ENCODE data around the gene GSTA3. TPM values are rescaled to one million over a fixed set of nuclear protein-coding genes. Genes with fewer than 3 reads are reported as not detected.

The GSTA3 gene
- total and polyA plus RNA-seq, 2 of the 4 experiments (the other 2 are of a cell fraction): not detected

DNA sequence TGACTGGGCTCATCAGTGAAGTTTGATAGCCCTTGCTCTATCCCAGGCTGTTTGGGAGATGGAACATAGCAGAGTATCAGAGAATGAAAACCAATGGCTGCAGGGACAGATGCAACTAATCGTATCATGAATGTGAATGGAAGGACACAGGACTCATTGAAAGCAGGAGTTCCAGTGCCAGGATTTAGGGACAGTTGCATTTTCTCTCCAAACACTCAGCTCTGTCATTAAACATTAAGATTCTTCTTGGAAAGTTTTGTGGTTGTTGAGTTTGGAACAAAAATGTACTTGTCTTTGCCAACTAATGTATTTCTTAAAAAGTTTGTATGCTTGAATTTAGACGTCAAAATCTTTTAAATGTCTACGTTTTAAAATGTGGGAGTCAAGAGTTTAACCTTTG lies 37.9 kb downstream of the GSTA3 start:
- Histone ChIP-seq H3K27me3 (ENCODE audit: control insufficient read depth, insufficient read depth, low read length) (no peaks in the 10 kb centered on the region), H3K56ac (ENCODE audit: extremely low read depth, insufficient read depth, low read length) (no peak overlapping the region), H3K4me1 (ENCODE audit: control insufficient read depth, insufficient read depth, low read length) (peaks cover 15% of the 10 kb centered on the region), H3K9ac (ENCODE audit: low read depth, low read length) (no peak overlapping the region), H3K14ac (replicated peaks; ENCODE audit: low read depth, low read length) (no peak overlapping the region), H4K91ac (ENCODE audit: insufficient read depth, low read depth, low read length) (no peak overlapping the region), H3K4me2 (ENCODE audit: low read depth, low read length) (peak overlapping the region; percentile 27; the same call in 1 of the 2 replicates), H4K5ac (ENCODE audit: low read depth, low read length) (no peak overlapping the region), H2AFZ (replicated peaks; ENCODE audit: low read length, poor library complexity) (no peak overlapping the region), H4K20me1 (ENCODE audit: insufficient read depth, low read length) (no peaks in the 10 kb centered on the region), H3K18ac (ENCODE audit: low read depth, low read length) (no peak overlapping the region; the same call in 1 of the 2 replicates), H3K4me3 (ENCODE audit: insufficient read depth, low read depth, low read length) (no peak overlapping the region), H3K79me1 (ENCODE audit: low read depth in 1 of 2, low read length in 2 of 2) (no peaks in the 10 kb centered on the region), H2AK5ac (ENCODE audit: low read depth, low read length) (no peak overlapping the region), H2BK5ac (ENCODE audit: low read depth, low read length, poor library complexity, severe bottlenecking) (no peak overlapping the region), H2AK9ac (replicated peaks; ENCODE audit: low read depth, low read length, poor library complexity) (no peak overlapping the region), H2BK120ac (ENCODE audit: low read depth, low read length) (peak overlapping the region; percentile 3; the same call in 1 of the 2 replicates), H3K23ac (ENCODE audit: low read depth, low read length) (no peak overlapping the region), H2BK20ac (ENCODE audit: low read depth, low read length) (no peak overlapping the region), H4K8ac (ENCODE audit: low read depth in 2 of 2, low read length in 2 of 2) (no peak overlapping the region), H3K9me3 (ENCODE audit: control insufficient read depth, insufficient read depth, low read length) (no peaks in the 10 kb centered on the region), H3K9me1 (ENCODE audit: insufficient read depth, low read length) (peaks cover 5% of the 10 kb centered on the region), H3K27ac (ENCODE audit: insufficient read depth, low read length) (no peak overlapping the region; the same call in 1 of the 2 replicates), H3K36me3 (ENCODE audit: control insufficient read depth, insufficient read depth, low read length) (no peaks in the 10 kb centered on the region), H2BK15ac (ENCODE audit: low read depth, low read length) (no peak overlapping the region), H3K4ac (ENCODE audit: low read depth, low read length) (no peak overlapping the region)
- TF ChIP-seq BHLHE40 (IDR thresholded peaks at IDR 0.05; ENCODE audit: low read depth, low read length) (no peak), RAD21 (IDR thresholded peaks at IDR 0.05; ENCODE audit: low read length) (no peak), SMC3 (IDR thresholded peaks at IDR 0.05; ENCODE audit: low read depth, low read length) (no peak), CEBPB (IDR thresholded peaks at IDR 0.05; ENCODE audit: low read depth, low read length) (no peak), NFE2L2 (IDR thresholded peaks at IDR 0.05; ENCODE audit: low read depth, low read length) (no peak), CHD1 (IDR thresholded peaks at IDR 0.05; ENCODE audit: low read depth, low read length) (no peak), RFX5 (IDR thresholded peaks at IDR 0.05; ENCODE audit: low read depth, low read length) (no peak), RCOR1 (IDR thresholded peaks at IDR 0.05; ENCODE audit: insufficient replicate concordance, low read length) (no peak), FOS (IDR thresholded peaks at IDR 0.05; ENCODE audit: low read depth, low read length) (no peak), MAZ (IDR thresholded peaks at IDR 0.05; ENCODE audit: borderline replicate concordance, low read depth, low read length) (no peak), MXI1 (IDR thresholded peaks at IDR 0.05; ENCODE audit: borderline replicate concordance, low read depth, low read length) (no peak)
- TF ChIP-seq, protein P1, sequence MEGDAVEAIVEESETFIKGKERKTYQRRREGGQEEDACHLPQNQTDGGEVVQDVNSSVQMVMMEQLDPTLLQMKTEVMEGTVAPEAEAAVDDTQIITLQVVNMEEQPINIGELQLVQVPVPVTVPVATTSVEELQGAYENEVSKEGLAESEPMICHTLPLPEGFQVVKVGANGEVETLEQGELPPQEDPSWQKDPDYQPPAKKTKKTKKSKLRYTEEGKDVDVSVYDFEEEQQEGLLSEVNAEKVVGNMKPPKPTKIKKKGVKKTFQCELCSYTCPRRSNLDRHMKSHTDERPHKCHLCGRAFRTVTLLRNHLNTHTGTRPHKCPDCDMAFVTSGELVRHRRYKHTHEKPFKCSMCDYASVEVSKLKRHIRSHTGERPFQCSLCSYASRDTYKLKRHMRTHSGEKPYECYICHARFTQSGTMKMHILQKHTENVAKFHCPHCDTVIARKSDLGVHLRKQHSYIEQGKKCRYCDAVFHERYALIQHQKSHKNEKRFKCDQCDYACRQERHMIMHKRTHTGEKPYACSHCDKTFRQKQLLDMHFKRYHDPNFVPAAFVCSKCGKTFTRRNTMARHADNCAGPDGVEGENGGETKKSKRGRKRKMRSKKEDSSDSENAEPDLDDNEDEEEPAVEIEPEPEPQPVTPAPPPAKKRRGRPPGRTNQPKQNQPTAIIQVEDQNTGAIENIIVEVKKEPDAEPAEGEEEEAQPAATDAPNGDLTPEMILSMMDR (conservative IDR thresholded peaks at IDR 0.05; ENCODE audit: low read depth, low read length): no peak
- TF ChIP-seq, protein P2, sequence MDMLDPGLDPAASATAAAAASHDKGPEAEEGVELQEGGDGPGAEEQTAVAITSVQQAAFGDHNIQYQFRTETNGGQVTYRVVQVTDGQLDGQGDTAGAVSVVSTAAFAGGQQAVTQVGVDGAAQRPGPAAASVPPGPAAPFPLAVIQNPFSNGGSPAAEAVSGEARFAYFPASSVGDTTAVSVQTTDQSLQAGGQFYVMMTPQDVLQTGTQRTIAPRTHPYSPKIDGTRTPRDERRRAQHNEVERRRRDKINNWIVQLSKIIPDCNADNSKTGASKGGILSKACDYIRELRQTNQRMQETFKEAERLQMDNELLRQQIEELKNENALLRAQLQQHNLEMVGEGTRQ (IDR thresholded peaks at IDR 0.05; ENCODE audit: low read depth, low read length): no peak
- peak; percentile 8 for DNase-seq
- intact Hi-C loops (cut with micrococcal nuclease): no loop called here
- no peak for ATAC-seq (ENCODE audit: low read depth)
- CTCF ChIA-PET: interaction anchor here (0.6 kb wide), 1 partner anchor 11 kb away, joined by 4 read pairs; no protein-coding TSS in a partner anchor
- in situ Hi-C loops (cut with MboI; ENCODE audit: low sequenced_read_pairs): no loop called here
- POLR2A ChIA-PET (ENCODE audit: unreplicated experiment): no interaction called here
- BruUV-seq (replicated peaks): no TSS peak
- no CpG with 5 or more reads among the region's 3 CpGs for WGBS, 2 experiments (ENCODE audit: extremely low coverage in 2 of 2, insufficient read length in 1 of 2)
- dilution Hi-C loops (cut with HindIII; ENCODE audit: low sequenced_read_pairs, unreplicated experiment): no loop called here

Data from IMR-90 (cell line).